ENCODE data around the gene FLRT1. TPM values are rescaled to one million over a fixed set of nuclear protein-coding genes. Genes with fewer than 3 reads are reported as not detected.

FLRT1 gene
- total and polyA plus RNA-seq, 4 donors: 0.02 to 0.32 (median 0.05) TPM; not detected in 1

DNA sequence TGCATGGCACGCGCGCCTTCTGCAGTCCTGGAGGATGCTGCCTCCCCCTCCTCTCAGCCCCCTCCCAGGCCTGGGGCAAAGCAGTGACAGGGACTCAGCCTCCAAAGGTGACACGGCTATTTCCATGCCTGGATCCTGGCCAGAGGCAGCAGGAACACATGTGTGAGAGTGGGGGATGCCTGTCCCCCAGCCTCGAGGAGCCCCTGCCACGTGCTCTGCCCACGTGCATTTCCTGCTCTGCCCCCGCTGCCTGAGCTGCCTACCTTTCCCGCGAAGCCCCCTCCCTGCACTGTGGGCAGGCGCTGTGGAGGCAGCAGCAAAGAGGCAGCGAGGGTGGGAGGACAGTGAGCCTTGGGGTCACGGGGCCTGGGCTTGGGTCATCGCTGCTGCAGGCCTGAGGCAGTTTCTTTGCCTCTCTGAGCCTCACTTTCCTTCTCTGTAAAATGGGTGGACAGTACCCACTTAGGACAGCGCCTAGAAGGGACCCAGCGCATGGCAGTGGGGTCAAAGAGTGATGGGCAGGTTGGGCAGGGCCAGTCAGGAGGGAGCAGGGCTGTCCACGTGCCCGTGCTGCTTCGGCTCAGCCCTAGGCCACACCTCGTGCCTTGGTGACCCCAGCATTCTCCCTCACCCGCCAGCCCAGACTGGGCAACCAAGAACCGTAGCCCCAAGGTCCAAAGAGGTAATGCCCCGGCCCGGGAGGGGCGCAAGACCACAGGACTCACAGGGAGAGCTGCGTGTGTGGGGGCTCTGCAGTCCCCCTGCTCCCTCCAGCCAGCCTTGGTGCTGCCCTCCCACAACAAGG is 48.6 kb downstream of the FLRT1 start:
- H3K4me1 ChIP-seq (ENCODE audit: control insufficient read depth in 4 of 4, insufficient read depth in 4 of 4, low read length in 3 of 4): peaks cover 11 to 23% (median 17%) of the 10 kb centered on the region in 4 donors
- TF ChIP-seq, protein P1, sequence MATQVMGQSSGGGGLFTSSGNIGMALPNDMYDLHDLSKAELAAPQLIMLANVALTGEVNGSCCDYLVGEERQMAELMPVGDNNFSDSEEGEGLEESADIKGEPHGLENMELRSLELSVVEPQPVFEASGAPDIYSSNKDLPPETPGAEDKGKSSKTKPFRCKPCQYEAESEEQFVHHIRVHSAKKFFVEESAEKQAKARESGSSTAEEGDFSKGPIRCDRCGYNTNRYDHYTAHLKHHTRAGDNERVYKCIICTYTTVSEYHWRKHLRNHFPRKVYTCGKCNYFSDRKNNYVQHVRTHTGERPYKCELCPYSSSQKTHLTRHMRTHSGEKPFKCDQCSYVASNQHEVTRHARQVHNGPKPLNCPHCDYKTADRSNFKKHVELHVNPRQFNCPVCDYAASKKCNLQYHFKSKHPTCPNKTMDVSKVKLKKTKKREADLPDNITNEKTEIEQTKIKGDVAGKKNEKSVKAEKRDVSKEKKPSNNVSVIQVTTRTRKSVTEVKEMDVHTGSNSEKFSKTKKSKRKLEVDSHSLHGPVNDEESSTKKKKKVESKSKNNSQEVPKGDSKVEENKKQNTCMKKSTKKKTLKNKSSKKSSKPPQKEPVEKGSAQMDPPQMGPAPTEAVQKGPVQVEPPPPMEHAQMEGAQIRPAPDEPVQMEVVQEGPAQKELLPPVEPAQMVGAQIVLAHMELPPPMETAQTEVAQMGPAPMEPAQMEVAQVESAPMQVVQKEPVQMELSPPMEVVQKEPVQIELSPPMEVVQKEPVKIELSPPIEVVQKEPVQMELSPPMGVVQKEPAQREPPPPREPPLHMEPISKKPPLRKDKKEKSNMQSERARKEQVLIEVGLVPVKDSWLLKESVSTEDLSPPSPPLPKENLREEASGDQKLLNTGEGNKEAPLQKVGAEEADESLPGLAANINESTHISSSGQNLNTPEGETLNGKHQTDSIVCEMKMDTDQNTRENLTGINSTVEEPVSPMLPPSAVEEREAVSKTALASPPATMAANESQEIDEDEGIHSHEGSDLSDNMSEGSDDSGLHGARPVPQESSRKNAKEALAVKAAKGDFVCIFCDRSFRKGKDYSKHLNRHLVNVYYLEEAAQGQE (IDR thresholded peaks at IDR 0.05): no peak
- no peak for TF ChIP-seq EGR1 (IDR thresholded peaks at IDR 0.05; ENCODE audit: low read depth in 2 of 2)
- H3K9ac ChIP-seq (ENCODE audit: low read depth in 1 of 2, low read length in 2 of 2): peak overlapping the region in 1 of 2 donors; percentile 27
- no peak for DNase-seq (ENCODE audit: low spot score)
- no peaks in the 10 kb centered on the region for H3K36me3 ChIP-seq (ENCODE audit: control insufficient read depth in 4 of 4, insufficient read depth in 3 of 4, low read depth in 1 of 4, low read length in 3 of 4)
- H3K4me3 ChIP-seq (ENCODE audit: low read depth in 1 of 3, low read length in 3 of 3): no peak overlapping the region
- H3K27ac ChIP-seq (ENCODE audit: low read depth in 1 of 2, low read length in 2 of 2): peak overlapping the region in 1 of 2 donors; percentile 73
- WGBS: 80% methylated on average over 26 of the region's 26 CpGs
- no peaks in the 10 kb centered on the region for H3K27me3 ChIP-seq (ENCODE audit: control insufficient read depth in 4 of 4, insufficient read depth in 4 of 4, low read length in 3 of 4)
- H3K9me3 ChIP-seq (ENCODE audit: control insufficient read depth in 4 of 4, low read length in 3 of 4): no peaks in the 10 kb centered on the region

GRCh38 chr11:64084951-64085710 is 49.4 kb downstream of the FLRT1 start:
- Histone ChIP-seq H3K9me3 (ENCODE audit: control insufficient read depth in 4 of 4, low read length in 3 of 4) (no peaks in the 10 kb centered on the region), H3K4me1 (ENCODE audit: control insufficient read depth in 4 of 4, insufficient read depth in 4 of 4, low read length in 3 of 4) (peaks cover 11 to 23% (median 17%) of the 10 kb centered on the region in 4 donors), H3K9ac (ENCODE audit: low read depth in 1 of 2, low read length in 2 of 2) (peak overlapping the region in 1 of 2 donors; percentile 27), H3K27me3 (ENCODE audit: control insufficient read depth in 4 of 4, insufficient read depth in 4 of 4, low read length in 3 of 4) (no peaks in the 10 kb centered on the region), H3K27ac (ENCODE audit: low read depth in 1 of 2, low read length in 2 of 2) (peak overlapping the region; percentile 40 to 73), H3K36me3 (ENCODE audit: control insufficient read depth in 4 of 4, insufficient read depth in 3 of 4, low read depth in 1 of 4, low read length in 3 of 4) (no peaks in the 10 kb centered on the region), H3K4me3 (ENCODE audit: low read depth in 1 of 3, low read length in 3 of 3) (no peak overlapping the region)
- peak; percentile 63 for DNase-seq (ENCODE audit: low spot score)
- 37% methylated on average over 27 of the region's 27 CpGs for WGBS
- TF ChIP-seq MAX (IDR thresholded peaks at IDR 0.05) (no peak), SP1 (IDR thresholded peaks at IDR 0.05) (peak; percentile 51), RAD21 (IDR thresholded peaks at IDR 0.05) (no peak)
- TF ChIP-seq, protein P2, sequence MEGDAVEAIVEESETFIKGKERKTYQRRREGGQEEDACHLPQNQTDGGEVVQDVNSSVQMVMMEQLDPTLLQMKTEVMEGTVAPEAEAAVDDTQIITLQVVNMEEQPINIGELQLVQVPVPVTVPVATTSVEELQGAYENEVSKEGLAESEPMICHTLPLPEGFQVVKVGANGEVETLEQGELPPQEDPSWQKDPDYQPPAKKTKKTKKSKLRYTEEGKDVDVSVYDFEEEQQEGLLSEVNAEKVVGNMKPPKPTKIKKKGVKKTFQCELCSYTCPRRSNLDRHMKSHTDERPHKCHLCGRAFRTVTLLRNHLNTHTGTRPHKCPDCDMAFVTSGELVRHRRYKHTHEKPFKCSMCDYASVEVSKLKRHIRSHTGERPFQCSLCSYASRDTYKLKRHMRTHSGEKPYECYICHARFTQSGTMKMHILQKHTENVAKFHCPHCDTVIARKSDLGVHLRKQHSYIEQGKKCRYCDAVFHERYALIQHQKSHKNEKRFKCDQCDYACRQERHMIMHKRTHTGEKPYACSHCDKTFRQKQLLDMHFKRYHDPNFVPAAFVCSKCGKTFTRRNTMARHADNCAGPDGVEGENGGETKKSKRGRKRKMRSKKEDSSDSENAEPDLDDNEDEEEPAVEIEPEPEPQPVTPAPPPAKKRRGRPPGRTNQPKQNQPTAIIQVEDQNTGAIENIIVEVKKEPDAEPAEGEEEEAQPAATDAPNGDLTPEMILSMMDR (IDR thresholded peaks at IDR 0.05; ENCODE audit: low read depth, low read length, missing input control): peak; percentile 12
- TF ChIP-seq, protein P1 (IDR thresholded peaks at IDR 0.05): peak; percentile 29

Other genes with a start within 250 kb of the FLRT1 start
- 1 to 10 TPM; 3.2 to 3.8 TPM for gene SPINDOC, start 222.5 kb upstream of the FLRT1 start, total RNA-seq
- 1 to 10 TPM in 1 of 2 donors, under 1 TPM in 1; 0.42 to 2.6 TPM for gene SPINDOC, start 222.5 kb upstream of the FLRT1 start, polyA plus RNA-seq
- 10 to 100 TPM in 1 of 2 donors, 1 to 10 TPM in 1; 9.5 to 11.6 TPM for gene MARK2, start 196.8 kb upstream of the FLRT1 start, total RNA-seq
- gene MARK2, start 196.8 kb upstream of the FLRT1 start, polyA plus RNA-seq: 1 to 10 TPM; 3.4 to 6.6 TPM
- gene RCOR2, start 118.8 kb upstream of the FLRT1 start, total RNA-seq: under 1 TPM in 1 of 2 donors, not detected in 1; 0.19 TPM
- gene RCOR2, start 118.8 kb upstream of the FLRT1 start, polyA plus RNA-seq: under 1 TPM in 1 of 2 donors, not detected in 1; 0.05 TPM
- 1 to 10 TPM; 5.4 to 7.3 TPM for gene NAA40, start 96.9 kb upstream of the FLRT1 start, total RNA-seq
- 1 to 10 TPM; 3.0 to 4.1 TPM for gene NAA40, start 96.9 kb upstream of the FLRT1 start, polyA plus RNA-seq
- gene COX8A, start 61.3 kb upstream of the FLRT1 start, total RNA-seq: 100 to 1,000 TPM; 250 to 368 TPM
- gene COX8A, start 61.3 kb upstream of the FLRT1 start, polyA plus RNA-seq: 100 to 1,000 TPM; 359 to 586 TPM
- 10 to 100 TPM; 18.8 to 21.9 TPM for gene OTUB1, start 49.5 kb upstream of the FLRT1 start, total RNA-seq
- 10 to 100 TPM; 35.1 to 44.6 TPM for gene OTUB1, start 49.5 kb upstream of the FLRT1 start, polyA plus RNA-seq
- 10 to 100 TPM in 1 of 2 donors, 1 to 10 TPM in 1; 8.9 to 12.6 TPM for gene MACROD1, start 130.2 kb downstream of the FLRT1 start, total RNA-seq
- 10 to 100 TPM; 13.5 to 25.9 TPM for gene MACROD1, start 130.2 kb downstream of the FLRT1 start, polyA plus RNA-seq
- 10 to 100 TPM; 51.3 to 58.1 TPM for gene STIP1, start 150.2 kb downstream of the FLRT1 start, total RNA-seq
- gene STIP1, start 150.2 kb downstream of the FLRT1 start, polyA plus RNA-seq: 10 to 100 TPM; 22.6 to 33.7 TPM
- 10 to 100 TPM; 11.0 to 47.2 TPM for gene FERMT3, start 170.8 kb downstream of the FLRT1 start, total RNA-seq
- 1 to 10 TPM; 3.4 to 8.5 TPM for gene FERMT3, start 170.8 kb downstream of the FLRT1 start, polyA plus RNA-seq
- 10 to 100 TPM; 14.0 to 22.9 TPM for gene TRPT1, start 190.3 kb downstream of the FLRT1 start, total RNA-seq
- gene TRPT1, start 190.3 kb downstream of the FLRT1 start, polyA plus RNA-seq: 10 to 100 TPM; 18.7 to 37.8 TPM
- 10 to 100 TPM; 20.0 to 47.8 TPM for gene NUDT22, start 190.3 kb downstream of the FLRT1 start, total RNA-seq
- gene NUDT22, start 190.3 kb downstream of the FLRT1 start, polyA plus RNA-seq: 10 to 100 TPM; 37.9 to 44.5 TPM
- 10 to 100 TPM in 1 of 2 donors, 1 to 10 TPM in 1; 8.5 to 25.9 TPM for gene DNAJC4, start 194.6 kb downstream of the FLRT1 start, total RNA-seq
- gene DNAJC4, start 194.6 kb downstream of the FLRT1 start, polyA plus RNA-seq: 10 to 100 TPM; 22.7 to 24.3 TPM
- gene VEGFB, start 198.7 kb downstream of the FLRT1 start, total RNA-seq: 1 to 10 TPM; 3.6 to 9.5 TPM
- gene VEGFB, start 198.7 kb downstream of the FLRT1 start, polyA plus RNA-seq: 10 to 100 TPM; 11.9 to 17.3 TPM
- 10 to 100 TPM; 60.8 to 79.0 TPM for gene FKBP2, start 205.2 kb downstream of the FLRT1 start, total RNA-seq
- gene FKBP2, start 205.2 kb downstream of the FLRT1 start, polyA plus RNA-seq: 100 to 1,000 TPM; 170 to 241 TPM
- gene PPP1R14B, start 211.0 kb downstream of the FLRT1 start, total RNA-seq: 10 to 100 TPM; 34.9 to 41.7 TPM
- gene PPP1R14B, start 211.0 kb downstream of the FLRT1 start, polyA plus RNA-seq: 10 to 100 TPM; 24.2 to 57.6 TPM
- 1 to 10 TPM; 7.7 to 8.5 TPM for gene PLCB3, start 215.6 kb downstream of the FLRT1 start, total RNA-seq
- 1 to 10 TPM in 1 of 2 donors, under 1 TPM in 1; 0.79 to 3.1 TPM for gene PLCB3, start 215.6 kb downstream of the FLRT1 start, polyA plus RNA-seq
- 10 to 100 TPM; 16.0 to 21.1 TPM for gene BAD, start 248.7 kb downstream of the FLRT1 start, total RNA-seq
- gene BAD, start 248.7 kb downstream of the FLRT1 start, polyA plus RNA-seq: 10 to 100 TPM; 39.3 to 39.5 TPM
- 10 to 100 TPM in 1 of 2 donors, 1 to 10 TPM in 1; 6.9 to 11.0 TPM for gene GPR137, start 249.9 kb downstream of the FLRT1 start, total RNA-seq
- gene GPR137, start 249.9 kb downstream of the FLRT1 start, polyA plus RNA-seq: 10 to 100 TPM in 1 of 2 donors, 1 to 10 TPM in 1; 6.7 to 22.2 TPM